T-helper 17 cell (primary cell): ENCODE data around the gene HOXA9. TPM values are rescaled to one million over a fixed set of nuclear protein-coding genes. Genes with fewer than 3 reads are reported as not detected.
A peak's percentile ranks its signal among the peaks of the same experiment; 100 is the strongest.

Source experiments
- ATAC-seq: fragments of 150-1000 bp; cut with Tn5 transposase; 2 replicates; pipeline ENCODE4 v1.10.0; 2021; ENCODE audit warnings: mild to moderate bottlenecking, moderate library complexity
- DNase-seq, 3 donors: peaks; one replicate each; pipeline versions ENCODE4 v3.0.0 to v3.0.0-alpha.2; 2020 to 2021
- H3K9me3 ChIP-seq: one replicate; pipeline ENCODE4 v1.7.0; 2013; ENCODE audit warnings: low read length, mild to moderate bottlenecking; ENCODE audit not compliant: control insufficient read depth, poor library complexity, severe bottlenecking
- H3K27ac Mint-ChIP-seq: one replicate; pipeline ENCODE4 v1.8.0; 2022; ENCODE audit warnings: mild to moderate bottlenecking, moderate library complexity, mixed read lengths
- H3K27me3 Mint-ChIP-seq: one replicate; pipeline ENCODE4 v1.8.0; 2022; ENCODE audit warnings: mixed read lengths
- H3K36me3 Mint-ChIP-seq: one replicate; pipeline ENCODE4 v1.8.0; 2022; ENCODE audit warnings: low read depth, mixed read lengths
- H3K4me1 Mint-ChIP-seq: one replicate; pipeline ENCODE4 v1.8.0; 2022; ENCODE audit warnings: mild to moderate bottlenecking, mixed read lengths
- H3K4me3 Mint-ChIP-seq: one replicate; pipeline ENCODE4 v1.8.0; 2022; ENCODE audit warnings: mild to moderate bottlenecking, moderate library complexity, mixed read lengths
- total RNA-seq, 4 donors: library from RNA in 2 of 4; stranded (reverse) in 2 of 4; gene quantifications; one replicate each; pipeline ENCODE4 v1.2.3 and lab custom pipeline; 2022 to 2026

HOXA9 gene
- total RNA-seq, 2 donors from 2014 or later, result not detected

- ATAC-seq, result no peak
- peak overlapping the region; percentile 93 for H3K27ac Mint-ChIP-seq
- peaks cover 80% of the 10 kb centered on the region for H3K27me3 Mint-ChIP-seq
- peaks cover 17% of the 10 kb centered on the region for H3K4me1 Mint-ChIP-seq
- H3K4me3 Mint-ChIP-seq, result peak overlapping the region; percentile 74
- no peaks in the 10 kb centered on the region for H3K9me3 ChIP-seq
- peaks cover 2% of the 10 kb centered on the region for H3K36me3 Mint-ChIP-seq
- no peak for DNase-seq
These were observed 1.5 kb upstream of the HOXA9 start for GRCh38 chr7:27166531-27167505.

GRCh38 chr7:27165996-27166530 is 726 bp upstream of the HOXA9 start:
- Mint-ChIP-seq H3K36me3 (peaks cover 2% of the 10 kb centered on the region), H3K4me3 (peak overlapping the region; percentile 74), H3K4me1 (peaks cover 15% of the 10 kb centered on the region), H3K27ac (peak overlapping the region; percentile 93), H3K27me3 (peaks cover 76% of the 10 kb centered on the region)
- no peaks in the 10 kb centered on the region for H3K9me3 ChIP-seq
- DNase-seq (no peak), ATAC-seq (no peak)

GRCh38 chr7:27164367-27165088 is 809 bp downstream of the HOXA9 start:
- no peaks in the 10 kb centered on the region for H3K9me3 ChIP-seq
- DNase-seq (no peak), ATAC-seq (no peak)
- H3K27me3 Mint-ChIP-seq, result peaks cover 76% of the 10 kb centered on the region
- H3K36me3 Mint-ChIP-seq, result peaks cover 5% of the 10 kb centered on the region
- H3K4me3 Mint-ChIP-seq, result peak overlapping the region; percentile 85
- H3K4me1 Mint-ChIP-seq, result peaks cover 17% of the 10 kb centered on the region
- peak overlapping the region; percentile 86 for H3K27ac Mint-ChIP-seq

- Mint-ChIP-seq H3K36me3 (peaks cover 5% of the 10 kb centered on the region), H3K4me1 (peaks cover 17% of the 10 kb centered on the region), H3K27me3 (peaks cover 79% of the 10 kb centered on the region), H3K27ac (peak overlapping the region; percentile 86), H3K4me3 (peak overlapping the region; percentile 64)
- no peak for DNase-seq
- H3K9me3 ChIP-seq, result no peaks in the 10 kb centered on the region
- ATAC-seq, result no peak
These were observed 1.3 kb downstream of the HOXA9 start for GRCh38 chr7:27164045-27164366.

- ATAC-seq (no peak), DNase-seq (no peak)
- H3K9me3 ChIP-seq, result no peaks in the 10 kb centered on the region
- H3K36me3 Mint-ChIP-seq, result peaks cover 5% of the 10 kb centered on the region
- H3K4me1 Mint-ChIP-seq, result peaks cover 15% of the 10 kb centered on the region
- H3K27me3 Mint-ChIP-seq, result peaks cover 79% of the 10 kb centered on the region
- H3K4me3 Mint-ChIP-seq, result peak overlapping the region; percentile 64
- peak overlapping the region; percentile 86 for H3K27ac Mint-ChIP-seq
These were observed 1.9 kb downstream of the HOXA9 start for GRCh38 chr7:27163288-27164044.

- Mint-ChIP-seq H3K4me1 (peaks cover 21% of the 10 kb centered on the region), H3K4me3 (no peak overlapping the region), H3K27ac (no peak overlapping the region), H3K36me3 (peaks cover 8% of the 10 kb centered on the region), H3K27me3 (peaks cover 79% of the 10 kb centered on the region)
- no peaks in the 10 kb centered on the region for H3K9me3 ChIP-seq
- DNase-seq, result no peak
- no peak for ATAC-seq
These were observed 2.6 kb downstream of the HOXA9 start for GRCh38 chr7:27162561-27163287.

- DNase-seq (no peak), ATAC-seq (no peak)
- Mint-ChIP-seq H3K36me3 (peaks cover 7% of the 10 kb centered on the region), H3K27me3 (peaks cover 79% of the 10 kb centered on the region), H3K4me1 (peaks cover 21% of the 10 kb centered on the region), H3K27ac (no peak overlapping the region), H3K4me3 (peak overlapping the region; percentile 19)
- H3K9me3 ChIP-seq, result no peaks in the 10 kb centered on the region
These were observed 3.4 kb downstream of the HOXA9 start for GRCh38 chr7:27161721-27162560.

- H3K4me3 Mint-ChIP-seq, result peak overlapping the region; percentile 83
- peaks cover 79% of the 10 kb centered on the region for H3K27me3 Mint-ChIP-seq
- H3K4me1 Mint-ChIP-seq, result peaks cover 21% of the 10 kb centered on the region
- no peak for ATAC-seq
- H3K9me3 ChIP-seq, result no peaks in the 10 kb centered on the region
- H3K27ac Mint-ChIP-seq, result peak overlapping the region; percentile 74
- DNase-seq, result no peak
- H3K36me3 Mint-ChIP-seq, result peaks cover 7% of the 10 kb centered on the region
These were observed 4.1 kb downstream of the HOXA9 start for GRCh38 chr7:27161214-27161720.

- ATAC-seq, result peak; percentile 85
These were observed 4.7 kb downstream of the HOXA9 start for GRCh38 chr7:27160546-27161213.

GRCh38 chr7:27160145-27160545 is 5.2 kb downstream of the HOXA9 start:
- peak overlapping the region; percentile 73 for H3K4me3 Mint-ChIP-seq
- H3K36me3 Mint-ChIP-seq, result peaks cover 7% of the 10 kb centered on the region
- H3K9me3 ChIP-seq, result no peaks in the 10 kb centered on the region
- DNase-seq, result no peak
- ATAC-seq, result peak; percentile 21
- H3K4me1 Mint-ChIP-seq, result peaks cover 24% of the 10 kb centered on the region
- peak overlapping the region; percentile 78 for H3K27ac Mint-ChIP-seq
- H3K27me3 Mint-ChIP-seq, result peaks cover 82% of the 10 kb centered on the region

More at GRCh38 chr7:27160546-27161213, 4.7 kb downstream of the HOXA9 start:
- Mint-ChIP-seq H3K4me1 (peaks cover 21% of the 10 kb centered on the region), H3K36me3 (peaks cover 7% of the 10 kb centered on the region), H3K27me3 (peaks cover 80% of the 10 kb centered on the region), H3K4me3 (peak overlapping the region; percentile 83), H3K27ac (peak overlapping the region; percentile 78)
- DNase-seq, result peak; percentile 76 to 83 (median 78)
- no peaks in the 10 kb centered on the region for H3K9me3 ChIP-seq
